ENCODE data around the gene MAP1S. TPM values are rescaled to one million over a fixed set of nuclear protein-coding genes. Genes with fewer than 3 reads are reported as not detected.

MAP1S gene
- total RNA-seq, 4 donors from 2014 or later = 23.4 to 39.3 (median 31.2) TPM

- Histone ChIP-seq H3K9me3 (no peaks in the 10 kb centered on the region), H3K36me3 (no peaks in the 10 kb centered on the region), H3K4me1 (peaks cover 0 to 8% (median 3%) of the 10 kb centered on the region in 4 donors), H3K4me3 (no peak overlapping the region), H3K27ac (no peak overlapping the region), H3K27me3 (no peaks in the 10 kb centered on the region)
- WGBS, 2 donors = 45 to 52% methylated on average over 12 of the region's 12 CpGs
- TF ChIP-seq CTCF (IDR thresholded peaks at IDR 0.05) = no peak
- TF ChIP-seq EP300 (IDR thresholded peaks at IDR 0.05) = no peak
- TF ChIP-seq POLR2A (IDR thresholded peaks at IDR 0.05) = no peak
- DNase-seq (ENCODE audit: low spot score in 2 of 2) = no peak
Measured at GRCh38 chr19:17755977-17756670, 36.8 kb downstream of the MAP1S start.

GRCh38 chr19:17757125-17757524 lies 37.8 kb downstream of the MAP1S start:
- Histone ChIP-seq H3K4me1 (peaks cover 0 to 8% (median 3%) of the 10 kb centered on the region in 4 donors), H3K4me3 (no peak overlapping the region), H3K27ac (no peak overlapping the region), H3K36me3 (no peaks in the 10 kb centered on the region), H3K9me3 (no peaks in the 10 kb centered on the region), H3K27me3 (no peaks in the 10 kb centered on the region)
- WGBS, 2 donors = 26 to 39% methylated on average over 9 of the region's 9 CpGs
- TF ChIP-seq CTCF (IDR thresholded peaks at IDR 0.05) (no peak), EP300 (IDR thresholded peaks at IDR 0.05) (no peak), POLR2A (IDR thresholded peaks at IDR 0.05) (no peak)
- DNase-seq (ENCODE audit: low spot score in 2 of 2) = no peak

DNA sequence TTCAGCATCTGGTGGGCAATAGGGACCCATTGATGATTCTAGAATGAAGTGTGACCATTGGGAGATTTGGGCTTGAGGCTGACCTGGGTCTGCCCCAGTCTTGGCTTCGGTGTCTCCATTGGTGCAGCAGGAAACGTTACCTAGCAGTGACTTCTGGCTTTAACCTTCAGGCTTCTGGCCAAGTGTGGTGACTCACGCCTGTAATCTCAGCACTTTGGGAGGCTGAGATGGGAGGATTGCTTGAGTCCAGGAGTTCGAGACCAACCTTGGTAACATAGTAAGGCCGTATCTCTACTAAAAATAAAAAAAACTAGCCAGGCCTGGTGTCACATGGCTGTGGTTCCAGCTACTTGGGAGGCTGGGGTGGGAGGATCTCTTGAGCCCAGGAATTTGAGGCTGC lies 39.2 kb downstream of the MAP1S start:
- Histone ChIP-seq H3K4me1 (peaks cover 0 to 8% (median 3%) of the 10 kb centered on the region in 4 donors), H3K9me3 (no peaks in the 10 kb centered on the region), H3K36me3 (no peaks in the 10 kb centered on the region), H3K27me3 (peaks cover 0 to 5% of the 10 kb centered on the region in 2 donors), H3K4me3 (no peak overlapping the region), H3K27ac (no peak overlapping the region)
- TF ChIP-seq CTCF (IDR thresholded peaks at IDR 0.05) (no peak), POLR2A (IDR thresholded peaks at IDR 0.05) (no peak), EP300 (IDR thresholded peaks at IDR 0.05) (no peak)
- WGBS, 2 donors = 68 to 83% methylated on average over 5 of the region's 5 CpGs
- DNase-seq (ENCODE audit: low spot score in 2 of 2) = no peak

DNA sequence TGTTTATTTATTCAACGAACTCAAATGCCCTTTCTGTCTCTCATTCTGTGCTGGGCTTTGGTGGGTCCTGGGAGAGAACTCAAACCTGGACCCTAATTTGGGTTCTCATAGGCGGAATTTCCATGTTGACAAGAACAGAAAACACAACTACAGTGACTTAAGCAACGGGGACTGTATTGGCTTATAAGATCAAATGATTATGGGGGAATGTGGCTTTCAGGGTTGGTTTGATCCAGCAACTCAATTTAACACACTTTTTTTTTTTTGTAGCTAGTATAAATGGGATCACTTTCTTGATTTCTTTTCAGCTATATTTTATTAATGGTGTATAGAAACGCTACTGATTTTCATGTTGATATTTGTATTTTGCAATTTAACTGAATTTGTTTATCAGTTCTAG lies 41.9 kb downstream of the MAP1S start:
- no peak overlapping the region for H3K27ac ChIP-seq
- H3K9me3 ChIP-seq = no peaks in the 10 kb centered on the region
- TF ChIP-seq EP300 (IDR thresholded peaks at IDR 0.05) = no peak
- no peak for TF ChIP-seq POLR2A (IDR thresholded peaks at IDR 0.05)
- TF ChIP-seq CTCF (IDR thresholded peaks at IDR 0.05) = no peak
- H3K4me1 ChIP-seq = peaks cover 0 to 10% (median under 1%) of the 10 kb centered on the region in 4 donors
- WGBS, 2 donors = 81 to 83% methylated on average over 4 of the region's 4 CpGs
- H3K27me3 ChIP-seq = peaks cover 0 to 5% of the 10 kb centered on the region in 2 donors
- no peak overlapping the region for H3K4me3 ChIP-seq
- no peak for DNase-seq (ENCODE audit: low spot score in 2 of 2)
- no peaks in the 10 kb centered on the region for H3K36me3 ChIP-seq

DNA sequence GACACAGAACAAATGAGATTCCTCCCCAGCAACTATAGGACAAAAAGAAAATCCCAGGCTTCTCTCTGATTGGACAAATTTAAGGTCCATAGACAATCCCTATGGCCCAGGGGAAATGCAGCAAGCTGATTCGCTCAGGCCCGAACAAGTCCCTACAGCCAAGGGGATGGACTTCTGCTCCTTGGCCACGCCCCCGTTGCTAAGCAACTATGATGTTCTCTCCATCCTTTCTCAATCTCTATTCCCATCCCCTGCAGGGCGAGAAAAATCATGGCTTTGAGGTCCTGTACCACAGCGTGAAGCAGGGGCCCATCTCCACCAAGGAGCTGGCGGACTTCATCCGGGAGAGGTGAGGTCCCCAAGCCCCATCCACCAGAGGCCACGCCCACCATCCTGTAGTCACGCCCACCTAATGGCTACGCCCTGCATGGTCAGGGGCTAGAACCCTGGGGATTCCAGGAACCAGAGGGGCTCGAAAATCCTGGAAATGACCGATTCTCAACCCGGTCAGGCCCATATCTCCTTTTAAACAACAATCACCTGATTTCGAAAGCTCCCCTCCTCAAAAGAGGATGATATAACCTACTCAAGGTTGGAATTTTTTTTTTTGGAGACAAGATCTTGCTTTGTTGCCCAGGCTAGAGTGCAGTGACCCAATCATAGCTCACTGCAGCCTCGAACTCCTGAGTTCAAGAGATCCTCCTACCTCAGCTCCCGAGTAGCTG lies 43.4 kb downstream of the MAP1S start:
- H3K27me3 ChIP-seq = peaks cover 0 to 5% of the 10 kb centered on the region in 2 donors
- TF ChIP-seq EP300 (IDR thresholded peaks at IDR 0.05) (no peak), CTCF (IDR thresholded peaks at IDR 0.05) (no peak), POLR2A (IDR thresholded peaks at IDR 0.05) (no peak)
- no peak overlapping the region for H3K4me3 ChIP-seq
- H3K9me3 ChIP-seq = no peaks in the 10 kb centered on the region
- H3K36me3 ChIP-seq = no peaks in the 10 kb centered on the region
- DNase-seq (ENCODE audit: low spot score in 2 of 2) = no peak
- WGBS, 2 donors = 56 to 60% methylated on average over 17 of the region's 17 CpGs
- H3K4me1 ChIP-seq = peaks cover 0 to 13% (median 0%) of the 10 kb centered on the region in 4 donors
- H3K27ac ChIP-seq = no peak overlapping the region

Data from tibial nerve (tissue), 4 donors.